Fibroblast of pulmonary artery (primary cell): Measurements from ENCODE around the gene PHACTR2.
A peak's percentile ranks its signal among the peaks of the same experiment; 100 is the strongest.

ENCODE experiments used
- DNase-seq: peaks from one replicate; pipeline ENCODE4 v3.0.0-alpha.2; 2010; ENCODE audit warnings: low read depth
- H3K4me3 ChIP-seq: replicated peaks from 2 replicates; pipeline ENCODE4 v1.5.1; 2011; ENCODE audit warnings: low read depth, mild to moderate bottlenecking, control low read depth, low read length, moderate library complexity
- CTCF ChIP-seq: IDR thresholded peaks from 2 replicates; pipeline ENCODE4 v1.5.1; 2011; ENCODE audit warnings: mild to moderate bottlenecking, control low read depth, low read length, inconsistent platforms; ENCODE audit errors: missing control alignments

The PHACTR2 gene

DNA sequence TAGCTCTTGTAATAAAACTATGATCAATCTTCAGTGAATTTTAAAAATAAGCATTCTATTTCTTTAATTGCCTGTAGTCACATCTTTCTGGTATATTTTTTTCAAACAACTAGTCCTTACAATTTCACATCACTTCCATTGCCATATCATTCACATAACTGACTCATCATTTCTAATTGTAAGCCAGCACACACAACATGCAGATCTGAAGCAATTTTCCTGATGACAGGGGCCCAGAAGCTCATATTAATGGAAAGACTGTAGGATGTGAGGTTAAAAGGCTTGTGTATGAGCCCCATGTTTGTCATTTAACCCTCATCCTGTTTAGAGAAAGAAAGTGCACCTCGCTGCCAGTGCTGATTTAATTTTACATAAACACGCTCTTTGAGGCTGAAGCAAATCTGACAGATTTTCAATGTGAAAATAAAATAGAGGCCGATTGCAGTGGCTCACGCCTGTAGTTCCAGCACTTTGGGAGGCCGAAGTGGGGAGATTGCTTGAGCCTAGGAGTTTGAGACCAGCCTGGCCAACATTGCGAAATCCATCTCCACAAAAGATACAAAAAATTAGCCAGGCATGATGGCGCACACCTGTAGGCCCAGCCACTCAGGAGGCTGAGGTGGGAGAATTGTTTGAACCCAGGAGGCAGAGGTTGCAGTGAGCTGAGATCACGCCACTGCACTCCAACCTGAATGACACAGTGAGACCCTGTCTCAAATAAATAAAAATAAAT lies 125.2 kb downstream of the PHACTR2 start:
- no peak overlapping the region for H3K4me3 ChIP-seq
- no peak for TF ChIP-seq CTCF
- peak; percentile 61 for DNase-seq

DNA sequence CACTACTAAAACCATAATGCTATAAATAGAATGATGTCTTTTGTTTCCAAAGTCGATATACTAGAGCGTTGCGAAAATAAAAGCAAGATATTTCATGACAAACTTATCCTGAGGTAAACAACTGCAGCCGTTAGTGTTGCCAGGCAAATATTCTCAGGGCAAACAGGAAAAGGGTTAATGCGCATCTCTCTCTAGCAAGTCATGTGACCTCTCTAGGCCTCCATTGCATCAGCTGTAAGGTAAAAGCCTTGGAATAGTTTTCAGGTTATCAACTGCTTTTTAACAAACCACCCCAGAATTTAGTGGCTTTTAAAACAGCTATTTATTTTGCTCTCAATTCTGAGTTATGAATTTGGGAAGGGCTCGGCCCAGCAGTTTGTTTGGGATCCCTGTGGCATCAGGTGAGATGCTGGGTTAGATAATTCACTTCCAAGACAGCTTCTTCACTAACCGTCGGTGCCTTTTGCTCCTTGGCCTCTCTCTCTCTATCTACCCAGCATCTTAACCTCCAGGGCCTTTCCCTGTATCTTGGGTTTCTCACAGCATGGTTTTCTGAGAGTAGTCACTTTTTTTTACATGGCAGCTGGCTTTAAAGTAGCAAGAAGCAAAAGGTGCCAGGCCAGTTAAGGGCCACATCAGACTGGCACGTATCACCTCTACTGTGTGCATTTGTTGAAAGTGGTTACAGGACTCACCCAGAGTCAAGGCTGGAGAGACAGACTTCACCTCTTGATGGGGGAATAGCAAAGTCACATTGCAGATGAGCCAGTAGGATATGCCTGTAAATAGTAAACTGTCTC lies 126.2 kb downstream of the PHACTR2 start:
- DNase-seq = no peak
- H3K4me3 ChIP-seq = no peak overlapping the region
- TF ChIP-seq CTCF = no peak

DNA sequence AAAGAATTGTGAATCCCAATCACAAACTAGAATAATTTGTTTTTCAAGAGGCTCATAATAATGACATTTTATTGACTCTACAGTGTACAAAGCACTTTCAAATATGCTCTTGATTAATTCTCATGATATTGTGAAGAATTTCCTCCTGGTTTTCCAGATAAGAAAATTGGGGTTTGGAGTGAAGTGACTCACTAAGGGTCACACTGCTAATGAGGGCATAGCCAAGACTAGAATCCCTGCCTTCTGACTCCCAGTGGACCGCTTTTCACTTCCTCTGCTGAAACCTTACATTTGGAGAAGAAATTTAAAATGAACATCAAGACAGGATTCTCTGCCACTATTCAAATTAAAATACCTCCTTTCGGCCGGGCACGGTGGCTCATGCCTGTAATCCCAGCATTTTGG lies 127.1 kb downstream of the PHACTR2 start:
- no peak overlapping the region for H3K4me3 ChIP-seq
- DNase-seq = peak; percentile 22
- no peak for TF ChIP-seq CTCF

DNA sequence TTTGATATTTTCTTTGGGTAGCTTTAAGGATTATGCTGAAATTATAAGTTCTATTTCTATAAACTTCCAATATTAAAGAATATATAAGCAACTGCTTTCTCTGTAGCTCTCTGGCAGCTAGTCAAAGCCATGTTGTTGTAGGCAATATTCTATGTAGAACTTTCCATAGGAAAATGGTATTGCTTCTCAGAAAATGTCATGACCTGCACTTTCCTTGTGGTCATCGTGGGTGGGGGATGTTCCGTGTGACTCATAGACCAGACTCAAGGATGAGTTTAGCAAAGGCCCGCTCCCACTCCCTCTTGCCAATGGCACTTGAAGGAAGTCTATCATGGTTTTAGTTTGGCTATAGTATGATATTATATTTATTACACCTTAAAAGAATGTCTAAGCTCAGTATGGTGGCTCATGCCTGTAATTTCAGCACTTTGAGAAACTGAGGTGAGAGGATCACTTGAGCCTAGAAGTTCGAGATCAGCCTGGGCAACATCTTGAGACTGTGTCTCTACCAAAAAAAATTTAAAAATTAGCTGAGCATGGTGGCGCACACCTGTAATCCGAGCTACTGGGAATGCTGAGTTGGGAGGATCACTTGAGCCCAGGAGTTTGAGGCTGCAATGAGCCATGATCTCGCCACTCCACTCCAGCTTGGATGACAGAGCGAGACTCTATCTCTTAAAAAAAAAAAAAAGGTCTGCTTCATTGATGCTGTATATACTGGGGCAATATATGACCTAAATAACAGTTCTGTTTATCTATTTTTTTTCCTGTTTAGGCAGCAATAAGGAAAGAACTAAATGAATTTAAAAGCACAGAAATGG lies 128.7 kb downstream of the PHACTR2 start:
- no peak for TF ChIP-seq CTCF
- peak; percentile 74 for DNase-seq
- H3K4me3 ChIP-seq = no peak overlapping the region

DNA sequence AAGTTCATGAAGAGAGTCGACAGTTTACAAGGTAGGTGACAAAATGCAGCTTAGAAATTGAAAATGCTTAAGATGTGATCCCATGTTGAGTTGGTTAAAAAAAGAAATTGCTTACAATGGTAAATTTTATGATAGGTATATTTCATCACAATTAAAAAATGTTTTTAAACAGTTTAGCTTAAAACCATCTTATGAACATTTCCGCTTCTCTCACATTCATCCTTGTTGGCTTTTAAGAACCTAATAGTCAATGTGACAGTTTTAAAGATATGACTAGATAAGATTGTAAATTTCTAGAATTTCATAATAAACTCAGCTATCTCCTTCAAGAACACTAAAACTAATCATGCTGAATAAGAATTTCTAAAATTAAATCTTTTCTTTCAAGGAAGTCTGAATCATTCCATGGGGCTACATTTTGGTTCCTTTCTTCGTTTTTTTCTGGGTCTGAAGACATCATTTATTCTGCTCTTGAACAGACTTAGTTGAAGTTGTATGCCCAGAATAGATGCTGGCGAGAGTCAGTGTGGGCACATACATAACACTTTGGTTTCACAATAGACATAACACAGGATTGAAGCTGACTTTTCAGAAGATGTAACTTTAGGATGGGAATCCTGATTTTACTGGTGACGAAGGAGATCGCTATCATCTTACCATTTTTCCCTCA lies 129.5 kb downstream of the PHACTR2 start:
- H3K4me3 ChIP-seq = no peak overlapping the region
- TF ChIP-seq CTCF = no peak
- DNase-seq = peak; percentile 23

DNA sequence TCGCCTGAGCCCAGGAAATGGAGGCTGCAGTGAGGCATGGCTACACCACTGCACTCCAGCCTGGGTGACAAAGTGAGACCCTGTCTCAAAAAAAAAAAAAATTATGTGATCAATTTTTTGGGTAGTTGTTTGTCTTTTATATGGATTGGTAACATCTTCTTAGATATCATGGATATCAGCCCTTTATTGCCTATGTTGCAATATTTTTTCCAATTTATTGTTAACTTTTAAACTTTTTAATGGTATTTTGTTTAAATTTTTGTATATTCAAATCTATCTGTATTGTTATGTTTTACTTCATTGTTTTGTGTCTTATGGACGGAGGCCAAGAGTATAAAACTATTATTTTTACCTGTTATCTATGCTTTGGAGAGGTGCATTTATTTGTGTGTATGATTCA lies 133.0 kb downstream of the PHACTR2 start:
- TF ChIP-seq CTCF = no peak
- no peak overlapping the region for H3K4me3 ChIP-seq
- DNase-seq = no peak
